Smooth muscle cell (in vitro differentiated cells): Measurements from ENCODE around the gene SERTAD4. TPM values are rescaled to one million over a fixed set of nuclear protein-coding genes. Genes with fewer than 3 reads are reported as not detected.

Experiments used
- DNase-seq: peaks from one replicate; lab custom pipeline; 2025; ENCODE audit not compliant: unreplicated experiment; lab: John Stamatoyannopoulos, UW
- H2AFZ ChIP-seq: fragments of 200-600 bp; sonication (generic); 2 replicates; pipeline ENCODE4 v1.6.0; 2016; ENCODE audit warnings: antibody characterized with exemption, low read depth, mild to moderate bottlenecking
- H3F3A ChIP-seq: fragments of 200-600 bp; sonication (generic); 2 replicates; pipeline ENCODE4 v1.6.0; 2017; ENCODE audit warnings: antibody characterized with exemption, low read depth
- H3K27ac ChIP-seq: fragments of 200-600 bp; sonication (generic); 2 replicates; pipeline ENCODE4 v1.5.1; 2016; ENCODE audit warnings: low read depth, mild to moderate bottlenecking
- H3K27me3 ChIP-seq: fragments of 200-600 bp; sonication (generic); 2 replicates; pipeline ENCODE4 v1.6.1; 2016; ENCODE audit warnings: low read depth, mild to moderate bottlenecking
- H3K36me3 ChIP-seq: fragments of 200-600 bp; sonication (generic); 2 replicates; pipeline ENCODE4 v1.5.1; 2016; ENCODE audit warnings: low read depth
- H3K4me1 ChIP-seq: fragments of 200-600 bp; sonication (generic); 2 replicates; pipeline ENCODE4 v1.5.1; 2016; ENCODE audit warnings: low read depth
- H3K4me2 ChIP-seq: fragments of 200-600 bp; sonication (generic); 2 replicates; pipeline ENCODE4 v1.6.0; 2016; ENCODE audit warnings: mild to moderate bottlenecking
- H3K4me3 ChIP-seq: fragments of 200-600 bp; sonication (generic); 2 replicates; pipeline ENCODE4 v1.5.1; 2016; ENCODE audit warnings: mild to moderate bottlenecking
- H3K79me2 ChIP-seq: fragments of 200-600 bp; sonication (generic); 2 replicates; pipeline ENCODE4 v1.6.0; 2016; ENCODE audit warnings: low read depth, mild to moderate bottlenecking
- H3K9ac ChIP-seq: fragments of 200-600 bp; sonication (generic); 2 replicates; pipeline ENCODE4 v1.6.0; 2016; ENCODE audit warnings: low read depth
- H3K9me3 ChIP-seq: fragments of 200-600 bp; sonication (generic); replicated peaks from 2 replicates; pipeline ENCODE4 v1.5.1; 2016; ENCODE audit warnings: low read depth
- H4K20me1 ChIP-seq: fragments of 200-600 bp; sonication (generic); 2 replicates; pipeline ENCODE4 v1.6.0; 2016; ENCODE audit warnings: low read depth
- CTCF ChIP-seq: fragments of 200-600 bp; sonication (generic); IDR thresholded peaks from 2 replicates; pipeline ENCODE4 v1.5.1; 2017; ENCODE audit warnings: borderline replicate concordance, mild to moderate bottlenecking, antibody characterized with exemption; ENCODE audit not compliant: insufficient read depth, poor library complexity, severe bottlenecking
- WGBS: methylation state at CpG from one replicate; pipeline ENCODE4 v1.1.7; 2016; ENCODE audit warnings: low lambda C conversion rate; 5-methylcytosine and 5-hydroxymethylcytosine counted together
- polyA plus RNA-seq: library from polyadenylated mRNA; unstranded; fragments of >200 nt; fragmentation: Nextera tagmentation; extraction: Ambion mirVana; gene quantifications from 2 replicates; pipeline ENCODE4 v1.2.1, GENCODE V29; 2016
- total RNA-seq: library from RNA; depleted of rRNA; stranded (reverse); fragments of >200 nt; gene quantifications from 2 replicates; pipeline ENCODE4 v1.2.3, GENCODE V29; 2014

The SERTAD4 gene
- total and polyA plus RNA-seq, 2 experiments from 2014 or later, result 0.18 to 3.1 TPM

DNA sequence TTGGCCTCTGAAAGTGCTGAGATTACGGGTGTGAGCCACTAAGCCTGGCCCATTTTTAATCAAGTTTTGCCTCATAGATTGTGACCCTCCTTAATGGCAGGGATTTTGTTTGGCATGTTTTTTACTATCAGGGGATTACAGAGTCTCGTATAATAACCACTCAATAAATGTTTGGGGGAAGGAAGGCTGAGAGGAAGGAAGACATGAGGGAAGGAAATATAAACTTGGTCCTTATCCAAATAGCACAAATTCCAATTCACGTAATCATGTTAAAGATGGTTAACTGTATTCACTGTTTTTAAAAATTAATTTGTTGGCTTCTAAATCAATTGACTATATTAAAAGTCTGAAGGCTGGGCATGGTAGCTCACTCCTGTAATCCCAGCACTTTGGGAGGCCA is 30.9 kb upstream of the SERTAD4 start:
- 17% methylated on average over 3 of the region's 3 CpGs for WGBS
- no peak for TF ChIP-seq CTCF
- Histone ChIP-seq H3F3A (no peaks in the 10 kb centered on the region), H3K4me3 (no peak overlapping the region), H2AFZ (no peak overlapping the region), H3K79me2 (no peaks in the 10 kb centered on the region), H3K4me2 (no peak overlapping the region), H3K36me3 (no peaks in the 10 kb centered on the region), H3K27me3 (peaks cover 36% of the 10 kb centered on the region), H3K9me3 (no peaks in the 10 kb centered on the region), H3K27ac (no peak overlapping the region), H3K9ac (no peak overlapping the region), H3K4me1 (no peaks in the 10 kb centered on the region), H4K20me1 (no peaks in the 10 kb centered on the region)
- DNase-seq, result no peak

DNA sequence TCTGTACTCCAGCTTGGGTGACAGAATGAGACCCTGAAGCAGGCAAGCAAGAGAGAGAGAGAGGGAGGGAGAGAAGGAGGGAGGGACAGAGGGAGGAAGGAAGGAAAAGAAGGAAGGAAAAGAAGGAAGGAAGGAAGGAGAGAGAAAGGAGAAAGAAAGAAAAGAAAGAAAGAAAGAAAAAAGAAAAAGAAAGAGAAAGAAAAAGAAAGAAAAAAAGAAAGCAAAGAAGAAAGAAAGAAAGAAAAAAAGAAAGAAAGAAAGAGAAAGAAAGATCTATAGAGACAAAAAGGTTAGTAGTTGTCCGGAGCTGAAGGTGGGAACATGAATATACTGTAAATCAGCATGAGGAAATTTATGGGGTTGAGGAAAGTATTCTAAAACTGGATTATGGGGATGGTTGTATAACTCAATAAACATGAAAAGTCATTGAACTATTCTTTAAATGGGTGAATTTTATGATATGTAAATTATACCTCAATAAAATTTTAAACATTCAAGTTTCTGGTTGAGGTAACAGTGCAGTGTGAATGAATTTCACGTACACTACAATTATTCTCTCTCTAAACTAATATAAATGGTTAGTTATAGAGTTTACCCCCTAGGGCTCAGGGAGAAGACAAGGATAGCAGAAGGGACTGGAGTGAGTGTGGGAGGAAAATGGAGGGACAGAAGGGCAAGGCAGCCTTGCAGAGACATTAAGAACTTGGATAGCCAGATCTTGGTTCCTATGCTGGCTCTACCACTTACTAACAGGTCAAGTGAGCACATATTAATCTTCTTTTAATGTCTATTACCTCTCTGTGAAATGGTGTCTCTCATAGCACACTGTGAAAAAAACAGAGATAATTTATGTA is 24.8 kb upstream of the SERTAD4 start:
- Histone ChIP-seq H3K27ac (no peak overlapping the region), H3K4me1 (no peaks in the 10 kb centered on the region), H3K36me3 (no peaks in the 10 kb centered on the region), H3K4me2 (no peak overlapping the region), H3K4me3 (no peak overlapping the region), H3K79me2 (no peaks in the 10 kb centered on the region), H2AFZ (no peak overlapping the region), H3K9ac (no peak overlapping the region), H3K27me3 (peaks cover 17% of the 10 kb centered on the region), H3K9me3 (no peaks in the 10 kb centered on the region), H3F3A (no peaks in the 10 kb centered on the region), H4K20me1 (no peaks in the 10 kb centered on the region)
- no peak for TF ChIP-seq CTCF
- WGBS, result 94% methylated on average over 2 of the region's 2 CpGs
- no peak for DNase-seq

DNA sequence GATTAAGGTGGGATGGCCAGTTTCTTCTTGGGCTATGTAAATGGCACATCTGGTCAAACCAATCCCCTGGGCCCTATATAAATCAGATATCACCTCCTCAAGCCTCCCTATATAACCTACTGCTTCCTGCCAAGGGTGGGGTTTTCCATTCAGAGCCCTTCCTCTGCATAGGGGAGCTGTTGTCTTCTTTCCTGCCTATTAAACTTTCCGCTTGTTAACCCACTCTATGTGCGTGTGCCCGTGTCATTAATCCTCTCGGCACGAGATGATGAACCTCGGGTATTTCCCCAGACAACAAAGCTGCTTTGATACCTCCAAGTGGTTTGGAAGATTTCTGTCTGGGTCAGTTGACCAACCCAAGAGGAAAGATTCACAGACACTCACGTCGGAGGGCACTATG is 19.3 kb upstream of the SERTAD4 start:
- Histone ChIP-seq H3K79me2 (no peaks in the 10 kb centered on the region), H3K9ac (no peak overlapping the region), H3K4me2 (no peak overlapping the region), H3F3A (no peaks in the 10 kb centered on the region), H3K36me3 (no peaks in the 10 kb centered on the region), H3K4me1 (no peaks in the 10 kb centered on the region), H3K27ac (no peak overlapping the region), H3K4me3 (no peak overlapping the region), H4K20me1 (no peaks in the 10 kb centered on the region), H2AFZ (no peak overlapping the region), H3K27me3 (no peaks in the 10 kb centered on the region), H3K9me3 (no peaks in the 10 kb centered on the region)
- WGBS, result 63% methylated on average over 8 of the region's 8 CpGs
- DNase-seq, result no peak
- TF ChIP-seq CTCF, result no peak
